NB4 (cell line): ENCODE data around the gene MGST1.

Source experiments
- MYC ChIP-seq: IDR thresholded peaks from 2 replicates; pipeline ENCODE4 v1.6.1; 2011; ENCODE audit warnings: low read depth, low read length
- POLR2A ChIP-seq: IDR thresholded peaks from 2 replicates; pipeline ENCODE4 v1.6.1; 2011; ENCODE audit warnings: mild to moderate bottlenecking; ENCODE audit not compliant: insufficient read length; ENCODE audit errors: extremely low read depth
- TF ChIP-seq, protein P1 (sequence below): IDR thresholded peaks from one replicate; pipeline ENCODE4 v1.5.1; 2012; ENCODE audit warnings: low read depth, low read length
- TF ChIP-seq, protein P2 (sequence below): IDR thresholded peaks from 2 replicates; pipeline ENCODE4 v1.6.1; 2011; ENCODE audit warnings: low read depth, low read length

DNA sequence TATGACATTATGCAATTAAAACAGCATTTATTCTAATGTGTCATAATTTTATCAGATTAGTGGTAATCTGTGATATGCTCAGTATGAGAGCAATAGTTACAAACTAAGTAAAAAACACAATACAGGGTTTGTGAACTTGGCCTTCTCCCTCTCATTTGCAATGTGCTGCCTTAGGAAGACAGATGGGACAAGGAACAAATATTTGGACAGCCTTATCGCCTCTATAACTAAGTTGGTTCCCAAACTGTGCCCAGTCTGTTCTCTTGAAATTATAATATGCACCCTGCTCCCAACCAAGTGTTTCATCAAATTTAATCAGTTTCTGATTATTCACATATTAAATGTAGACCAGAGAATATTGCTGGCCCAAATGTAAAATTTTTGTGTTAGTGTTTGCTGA is 22.7 kb downstream of the MGST1 start:
- TF ChIP-seq, protein P1, sequence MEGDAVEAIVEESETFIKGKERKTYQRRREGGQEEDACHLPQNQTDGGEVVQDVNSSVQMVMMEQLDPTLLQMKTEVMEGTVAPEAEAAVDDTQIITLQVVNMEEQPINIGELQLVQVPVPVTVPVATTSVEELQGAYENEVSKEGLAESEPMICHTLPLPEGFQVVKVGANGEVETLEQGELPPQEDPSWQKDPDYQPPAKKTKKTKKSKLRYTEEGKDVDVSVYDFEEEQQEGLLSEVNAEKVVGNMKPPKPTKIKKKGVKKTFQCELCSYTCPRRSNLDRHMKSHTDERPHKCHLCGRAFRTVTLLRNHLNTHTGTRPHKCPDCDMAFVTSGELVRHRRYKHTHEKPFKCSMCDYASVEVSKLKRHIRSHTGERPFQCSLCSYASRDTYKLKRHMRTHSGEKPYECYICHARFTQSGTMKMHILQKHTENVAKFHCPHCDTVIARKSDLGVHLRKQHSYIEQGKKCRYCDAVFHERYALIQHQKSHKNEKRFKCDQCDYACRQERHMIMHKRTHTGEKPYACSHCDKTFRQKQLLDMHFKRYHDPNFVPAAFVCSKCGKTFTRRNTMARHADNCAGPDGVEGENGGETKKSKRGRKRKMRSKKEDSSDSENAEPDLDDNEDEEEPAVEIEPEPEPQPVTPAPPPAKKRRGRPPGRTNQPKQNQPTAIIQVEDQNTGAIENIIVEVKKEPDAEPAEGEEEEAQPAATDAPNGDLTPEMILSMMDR = no peak
- TF ChIP-seq POLR2A (no peak), MYC (no peak)
- TF ChIP-seq, protein P2, sequence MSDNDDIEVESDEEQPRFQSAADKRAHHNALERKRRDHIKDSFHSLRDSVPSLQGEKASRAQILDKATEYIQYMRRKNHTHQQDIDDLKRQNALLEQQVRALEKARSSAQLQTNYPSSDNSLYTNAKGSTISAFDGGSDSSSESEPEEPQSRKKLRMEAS = no peak
